ENCODE data around the gene CASK.

DNA sequence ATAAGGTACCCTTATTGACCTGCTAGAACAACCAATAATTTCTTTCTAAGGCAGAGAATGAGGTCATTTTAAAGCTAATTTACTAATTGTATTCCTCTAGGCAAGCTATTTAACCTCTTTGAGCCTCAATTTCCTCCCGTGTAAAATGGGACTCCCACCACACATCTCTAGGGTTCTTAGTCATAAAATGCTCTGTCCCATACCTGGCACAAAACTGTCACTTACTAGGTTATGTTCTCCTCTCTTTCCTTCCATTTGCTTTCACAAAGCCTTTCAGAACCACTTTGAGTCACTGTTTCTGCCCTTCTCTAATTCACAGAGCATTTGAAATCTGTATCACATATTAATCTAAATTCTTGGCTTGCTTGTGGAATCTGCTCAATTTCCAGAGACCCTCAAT, 201.8 kb downstream of the CASK start:
- TF ChIP-seq, protein P1, sequence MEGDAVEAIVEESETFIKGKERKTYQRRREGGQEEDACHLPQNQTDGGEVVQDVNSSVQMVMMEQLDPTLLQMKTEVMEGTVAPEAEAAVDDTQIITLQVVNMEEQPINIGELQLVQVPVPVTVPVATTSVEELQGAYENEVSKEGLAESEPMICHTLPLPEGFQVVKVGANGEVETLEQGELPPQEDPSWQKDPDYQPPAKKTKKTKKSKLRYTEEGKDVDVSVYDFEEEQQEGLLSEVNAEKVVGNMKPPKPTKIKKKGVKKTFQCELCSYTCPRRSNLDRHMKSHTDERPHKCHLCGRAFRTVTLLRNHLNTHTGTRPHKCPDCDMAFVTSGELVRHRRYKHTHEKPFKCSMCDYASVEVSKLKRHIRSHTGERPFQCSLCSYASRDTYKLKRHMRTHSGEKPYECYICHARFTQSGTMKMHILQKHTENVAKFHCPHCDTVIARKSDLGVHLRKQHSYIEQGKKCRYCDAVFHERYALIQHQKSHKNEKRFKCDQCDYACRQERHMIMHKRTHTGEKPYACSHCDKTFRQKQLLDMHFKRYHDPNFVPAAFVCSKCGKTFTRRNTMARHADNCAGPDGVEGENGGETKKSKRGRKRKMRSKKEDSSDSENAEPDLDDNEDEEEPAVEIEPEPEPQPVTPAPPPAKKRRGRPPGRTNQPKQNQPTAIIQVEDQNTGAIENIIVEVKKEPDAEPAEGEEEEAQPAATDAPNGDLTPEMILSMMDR (IDR thresholded peaks at IDR 0.05; ENCODE audit: low read depth, low read length, poor library complexity, severe bottlenecking) = no peak
- no peak for TF ChIP-seq EZH2phosphoT487 (IDR thresholded peaks at IDR 0.05; ENCODE audit: borderline replicate concordance, low read length)
